ENCODE results near the gene RPRD1B.

RPRD1B gene

GRCh38 chr20:38137441-38138037 lies 104.0 kb downstream of the RPRD1B start:
- DNase-seq, result no peak

DNA sequence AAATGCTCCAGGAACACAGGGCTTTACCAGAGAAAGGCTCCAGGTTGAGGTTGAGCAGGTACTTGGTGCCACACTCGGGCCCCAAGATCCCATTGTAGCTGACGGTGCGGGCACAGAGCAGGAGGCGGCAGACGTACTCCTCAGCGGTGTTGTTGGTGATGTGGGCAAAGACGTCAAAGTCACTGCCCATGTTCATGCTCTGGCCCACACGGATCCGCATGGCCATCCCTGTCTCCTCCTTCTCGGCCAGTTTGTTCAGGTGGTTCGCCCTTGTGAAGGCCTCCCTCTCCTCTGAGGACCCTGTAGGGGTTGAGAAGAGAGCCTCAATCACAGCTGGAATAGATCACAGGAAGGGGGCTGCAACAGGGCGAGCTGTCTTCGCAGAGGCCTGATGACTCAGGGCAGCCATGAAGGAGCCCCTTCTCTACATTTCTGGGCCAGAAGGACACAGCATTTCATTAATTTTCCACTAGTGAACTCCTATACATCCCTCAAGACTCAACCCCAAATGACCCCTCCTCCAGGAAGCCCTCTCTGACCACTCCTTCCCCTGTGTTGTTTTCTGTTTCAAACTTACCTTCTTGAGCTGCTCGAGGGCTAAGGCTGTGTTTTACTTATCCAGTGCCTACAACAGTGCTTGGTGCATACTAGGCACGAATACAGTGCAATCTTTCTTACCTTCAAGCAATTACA lies 104.7 kb downstream of the RPRD1B start:
- no peak for DNase-seq

- no peak for DNase-seq
Measured at GRCh38 chr20:38139156-38139912, 105.8 kb downstream of the RPRD1B start.

GRCh38 chr20:38139977-38140753 lies 106.6 kb downstream of the RPRD1B start:
- peak; percentile 90 for DNase-seq

- no peak for DNase-seq
Measured at GRCh38 chr20:38141204-38141888, 107.8 kb downstream of the RPRD1B start.

Data from NCI-H69 (cell line).